ENCODE results near the gene FIBP. TPM values are rescaled to one million over a fixed set of nuclear protein-coding genes. Genes with fewer than 3 reads are reported as not detected.

The FIBP gene
- total and polyA plus RNA-seq, 10 of the 15 experiments (the other 5 are each of a cell fraction or from before 2014, with no cell fraction given): 65.1 to 182 (median 94.6) TPM

DNA sequence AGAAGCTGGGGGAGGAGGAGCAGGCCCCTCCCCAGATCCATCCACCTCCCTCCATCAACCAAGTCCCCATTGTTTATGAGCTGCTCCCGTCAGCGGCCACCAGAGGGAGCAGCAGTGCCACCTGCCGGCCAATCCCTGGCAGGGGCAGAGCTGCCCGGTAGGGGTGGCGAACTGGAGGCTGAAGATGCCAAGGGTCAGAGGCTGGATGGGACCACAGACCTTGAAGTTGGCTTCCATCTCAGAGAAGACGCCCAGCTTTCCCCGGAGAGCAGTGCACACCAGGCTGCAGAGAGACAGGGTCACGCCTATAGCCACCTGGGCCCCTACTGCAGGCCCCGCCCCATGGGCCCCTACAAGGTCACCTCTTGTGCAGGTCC lies 3.6 kb downstream of the FIBP start (continued):
- TF ChIP-seq TAF1 (IDR thresholded peaks at IDR 0.05; ENCODE audit: borderline replicate concordance, low read depth, low read length) (no peak), RBBP5 (conservative IDR thresholded peaks at IDR 0.05) (no peak), EZH2 (IDR thresholded peaks at IDR 0.05; ENCODE audit: borderline replicate concordance, control insufficient read depth, low read depth, low read length) (no peak), RB1 (IDR thresholded peaks at IDR 0.05; ENCODE audit: borderline replicate concordance) (peak; percentile 84; the same call in 1 of the 2 replicates), NFYB (IDR thresholded peaks at IDR 0.05; ENCODE audit: insufficient read depth, low read depth, low read length) (peak; percentile 61; the same call in 1 of the 2 replicates), RFX5 (IDR thresholded peaks at IDR 0.05; ENCODE audit: low read depth, low read length) (0 out of 2 replicates have a peak, but pooled peaks have one; percentile 36), ZNF592 (IDR thresholded peaks at IDR 0.05) (peak; percentile 82; the same call in 1 of the 2 replicates), SRF (IDR thresholded peaks at IDR 0.05; ENCODE audit: low read depth in 2 of 2, low read length in 2 of 2) (no peak), PRDM15 (CRISPR knock-in tag; IDR thresholded peaks at IDR 0.05) (no peak), TBL1XR1 (IDR thresholded peaks at IDR 0.05; ENCODE audit: low read depth, low read length) (0 out of 2 replicates have a peak, but pooled peaks have one; percentile 18), PBX3 (IDR thresholded peaks at IDR 0.05; ENCODE audit: insufficient replicate concordance, low read depth, low read length) (no peak), PAX8 (IDR thresholded peaks at IDR 0.05) (no peak), LARP7 (IDR thresholded peaks at IDR 0.05) (peak; percentile 19; the same call in 1 of the 2 replicates), HDAC6 (IDR thresholded peaks at IDR 0.05; ENCODE audit: unreplicated experiment) (no peak), MAX (IDR thresholded peaks at IDR 0.05; ENCODE audit: low read depth, low read length) (no peak), DPF2 (IDR thresholded peaks at IDR 0.05) (0 out of 2 replicates have a peak, but pooled peaks have one; percentile 3), POU2F2 (IDR thresholded peaks at IDR 0.05; ENCODE audit: borderline replicate concordance, low read depth, low read length) (peak; percentile 48; the same call in 1 of the 3 replicates), ZNF217 (IDR thresholded peaks at IDR 0.05) (no peak)
- TF ChIP-seq, protein P1, sequence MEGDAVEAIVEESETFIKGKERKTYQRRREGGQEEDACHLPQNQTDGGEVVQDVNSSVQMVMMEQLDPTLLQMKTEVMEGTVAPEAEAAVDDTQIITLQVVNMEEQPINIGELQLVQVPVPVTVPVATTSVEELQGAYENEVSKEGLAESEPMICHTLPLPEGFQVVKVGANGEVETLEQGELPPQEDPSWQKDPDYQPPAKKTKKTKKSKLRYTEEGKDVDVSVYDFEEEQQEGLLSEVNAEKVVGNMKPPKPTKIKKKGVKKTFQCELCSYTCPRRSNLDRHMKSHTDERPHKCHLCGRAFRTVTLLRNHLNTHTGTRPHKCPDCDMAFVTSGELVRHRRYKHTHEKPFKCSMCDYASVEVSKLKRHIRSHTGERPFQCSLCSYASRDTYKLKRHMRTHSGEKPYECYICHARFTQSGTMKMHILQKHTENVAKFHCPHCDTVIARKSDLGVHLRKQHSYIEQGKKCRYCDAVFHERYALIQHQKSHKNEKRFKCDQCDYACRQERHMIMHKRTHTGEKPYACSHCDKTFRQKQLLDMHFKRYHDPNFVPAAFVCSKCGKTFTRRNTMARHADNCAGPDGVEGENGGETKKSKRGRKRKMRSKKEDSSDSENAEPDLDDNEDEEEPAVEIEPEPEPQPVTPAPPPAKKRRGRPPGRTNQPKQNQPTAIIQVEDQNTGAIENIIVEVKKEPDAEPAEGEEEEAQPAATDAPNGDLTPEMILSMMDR (IDR thresholded peaks at IDR 0.05 in 2 of 3, conservative IDR thresholded peaks at IDR 0.05 in 1 of 3; ENCODE audit: control insufficient read depth in 2 of 3, extremely low read depth in 1 of 3, insufficient read depth in 1 of 3, low read depth in 3 of 3, low read length in 3 of 3): peak; percentile 99 to 100 (median 100); a peak in 5 of 6 replicates

All from GM12878 (cell line).